CD14-positive monocyte (primary cell): ENCODE results near the gene NACC1. TPM values are rescaled to one million over a fixed set of nuclear protein-coding genes. Genes with fewer than 3 reads are reported as not detected.
A peak's percentile ranks its signal among the peaks of the same experiment; 100 is the strongest.

Experiments
- DNase-seq, 3 donors: peaks; one replicate each; pipeline ENCODE4 v3.0.0-alpha.2; 2011 to 2022
- H2AFZ ChIP-seq: 2 replicates; pipeline ENCODE4 v1.6.0; 2012; ENCODE audit warnings: mild to moderate bottlenecking, low read depth, low read length, inconsistent platforms; ENCODE audit not compliant: insufficient read depth, poor library complexity, severe bottlenecking
- H3K27ac ChIP-seq, 2 donors: 1 replicate in 1 of 2; 2 replicates in 1 of 2; pipeline ENCODE4 v1.5.1; 2012 to 2013; ENCODE audit warnings: low read length in 2 of 2, control low read depth in 1 of 2, inconsistent platforms in 1 of 2, low read depth in 1 of 2, mild to moderate bottlenecking in 1 of 2
- H3K27me3 ChIP-seq, 2 donors: one replicate each; pipeline versions ENCODE4 v1.6.0 to v1.6.1; 2011 to 2013; ENCODE audit warnings: low read length in 2 of 2; ENCODE audit not compliant: control insufficient read depth in 2 of 2, insufficient read depth in 2 of 2
- H3K36me3 ChIP-seq, 2 donors: replicated peaks in 1 of 2; 1 replicate in 1 of 2; 2 replicates in 1 of 2; pipeline versions ENCODE4 v1.5.1 to v1.6.1; 2012 to 2013; ENCODE audit warnings: low read length in 2 of 2, control low read depth in 1 of 2, inconsistent platforms in 1 of 2, mild to moderate bottlenecking in 1 of 2; ENCODE audit not compliant: insufficient read depth in 2 of 2, control insufficient read depth in 1 of 2
- H3K4me1 ChIP-seq, 2 donors: 1 replicate in 1 of 2; 2 replicates in 1 of 2; pipeline versions ENCODE4 v1.5.1 to v1.6.1; 2012 to 2013; ENCODE audit warnings: low read length in 2 of 2, control low read depth in 1 of 2, inconsistent platforms in 1 of 2, mild to moderate bottlenecking in 1 of 2, moderate library complexity in 1 of 2; ENCODE audit not compliant: insufficient read depth in 2 of 2, control insufficient read depth in 1 of 2
- H3K4me2 ChIP-seq: replicated peaks from 2 replicates; pipeline ENCODE3; 2012; ENCODE audit warnings: low read length, moderate library complexity, mild to moderate bottlenecking; ENCODE audit not compliant: poor library complexity, severe bottlenecking; ENCODE audit errors: extremely low read depth
- H3K4me3 ChIP-seq, 3 experiments: fragments of 200-600 bp in 1 of 3; sonication (generic) in 1 of 3; replicated peaks in 1 of 3; 1 replicate in 2 of 3; 2 replicates in 1 of 3; pipeline ENCODE4 v1.5.1; 2011 to 2013; ENCODE audit warnings: low read length in 3 of 3, mild to moderate bottlenecking in 3 of 3, control low read depth in 2 of 3, low read depth in 2 of 3, inconsistent platforms in 1 of 3, moderate library complexity in 1 of 3
- H3K79me2 ChIP-seq: 2 replicates; pipeline ENCODE4 v1.6.0; 2012; ENCODE audit warnings: mild to moderate bottlenecking, control low read depth, inconsistent platforms, low read length, moderate library complexity; ENCODE audit not compliant: insufficient read depth
- H3K9ac ChIP-seq: 2 replicates; pipeline ENCODE4 v1.6.0; 2017; ENCODE audit warnings: low read length, mild to moderate bottlenecking; ENCODE audit not compliant: insufficient read depth, poor library complexity, severe bottlenecking
- H3K9me3 ChIP-seq, 2 donors: replicated peaks in 1 of 2; 1 replicate in 1 of 2; 2 replicates in 1 of 2; pipeline versions ENCODE4 v1.5.1 to v1.6.1; 2012 to 2013; ENCODE audit warnings: low read length in 2 of 2, control low read depth in 1 of 2; ENCODE audit not compliant: control insufficient read depth in 1 of 2, insufficient read depth in 1 of 2
- H4K20me1 ChIP-seq: 2 replicates; pipeline ENCODE4 v1.6.0; 2012; ENCODE audit warnings: mild to moderate bottlenecking, low read length, control low read depth, moderate library complexity; ENCODE audit not compliant: insufficient read depth
- H3K27ac Mint-ChIP-seq, 7 donors: one replicate each; pipeline ENCODE4 v1.8.0; 2020; ENCODE audit warnings: mild to moderate bottlenecking in 7 of 7, mixed read lengths in 7 of 7, moderate library complexity in 6 of 7, inconsistent platforms in 2 of 7
- H3K27me3 Mint-ChIP-seq, 3 donors: one replicate each; pipeline ENCODE4 v1.8.0; 2021 to 2022; ENCODE audit warnings: low read depth in 3 of 3, mild to moderate bottlenecking in 3 of 3, mixed read lengths in 3 of 3, moderate library complexity in 3 of 3, inconsistent platforms in 1 of 3
- H3K36me3 Mint-ChIP-seq, 2 donors: one replicate each; pipeline ENCODE4 v1.8.0; 2020; ENCODE audit warnings: mixed read lengths in 2 of 2, inconsistent platforms in 1 of 2, mild to moderate bottlenecking in 1 of 2
- H3K4me1 Mint-ChIP-seq: one replicate; pipeline ENCODE4 v1.8.0; 2020; ENCODE audit warnings: mild to moderate bottlenecking, mixed read lengths
- H3K4me3 Mint-ChIP-seq, 2 donors: one replicate each; pipeline ENCODE4 v1.8.0; 2020; ENCODE audit warnings: mild to moderate bottlenecking in 2 of 2, mixed read lengths in 2 of 2, moderate library complexity in 1 of 2
- H3K9me3 Mint-ChIP-seq, 7 donors: one replicate each; pipeline ENCODE4 v1.8.0; 2020 to 2022; ENCODE audit warnings: mixed read lengths in 7 of 7, mild to moderate bottlenecking in 6 of 7, moderate library complexity in 6 of 7, inconsistent platforms in 2 of 7
- CTCF ChIP-seq: fragments of 200-600 bp; IDR thresholded peaks from one replicate; pipeline ENCODE4 v1.8.0; 2022; ENCODE audit warnings: antibody characterized with exemption, mild to moderate bottlenecking
- WGBS: methylation state at CpG from one replicate; pipeline ENCODE4 v1.1.5; 2013; ENCODE audit warnings: missing lambda C conversion rate; ENCODE audit not compliant: insufficient coverage; 5-methylcytosine and 5-hydroxymethylcytosine counted together
- intact Hi-C, 2 donors: fragments of 100-400 bp; cut with micrococcal nuclease; formaldehyde crosslinking; loops; one replicate each; pipeline versions ENCODE4 v1.15.0 to v1.15.1; 2023
- polyA plus RNA-seq, 3 donors: library from polyadenylated mRNA; depleted of rRNA in 1 of 3; unstranded in 2 of 3; stranded (reverse) in 1 of 3; fragments of 300-500 nt in 2 of 3; fragments of >200 nt in 1 of 3; fragmentation: Illumina TruSeq in 2 of 3; gene quantifications; 1 replicate in 2 of 3; 2 replicates in 1 of 3; pipeline ENCODE4 v1.2.3, GENCODE V29; 2012 to 2021

Gene NACC1
- polyA plus RNA-seq, 3 donors = 1.1 to 20.1 (median 2.2) TPM

GRCh38 chr19:13122275-13122878 lies 4.3 kb downstream of the NACC1 start:
- Histone ChIP-seq H3K9me3 (no peaks in the 10 kb centered on the region), H3K79me2 (peaks cover 88% of the 10 kb centered on the region), H3K4me2 (no peak overlapping the region), H4K20me1 (peaks cover 71% of the 10 kb centered on the region), H3K36me3 (peaks cover 5 to 44% of the 10 kb centered on the region in 2 donors), H3K4me1 (peaks cover 20 to 29% of the 10 kb centered on the region in 2 donors), H3K27ac (no peak overlapping the region), H3K27me3 (no peaks in the 10 kb centered on the region), H2AFZ (no peak overlapping the region), H3K9ac (no peak overlapping the region), H3K4me3 (no peak overlapping the region)
- Mint-ChIP-seq H3K9me3 (peaks cover 0 to 1% (median 0%) of the 10 kb centered on the region in 7 donors), H3K4me1 (peaks cover 38% of the 10 kb centered on the region), H3K36me3 (peaks cover 17 to 36% of the 10 kb centered on the region in 2 donors), H3K27me3 (no peaks in the 10 kb centered on the region), H3K27ac (no peak overlapping the region), H3K4me3 (no peak overlapping the region)
- intact Hi-C loops = no loop called here
- no peak for DNase-seq
- TF ChIP-seq CTCF = no peak
- WGBS = 100% methylated on average over 8 of the region's 13 CpGs

- H3K79me2 ChIP-seq = peaks cover 96% of the 10 kb centered on the region
- intact Hi-C loops = no loop called here
- H3K9me3 ChIP-seq = no peaks in the 10 kb centered on the region
- Mint-ChIP-seq H3K36me3 (peaks cover 17 to 36% of the 10 kb centered on the region in 2 donors), H3K27ac (peak overlapping the region in 2 of 7 donors; percentile 50 to 75), H3K4me1 (peaks cover 37% of the 10 kb centered on the region), H3K4me3 (no peak overlapping the region), H3K9me3 (peaks cover 0 to 1% (median 0%) of the 10 kb centered on the region in 7 donors), H3K27me3 (no peaks in the 10 kb centered on the region)
- no peak for TF ChIP-seq CTCF
- H3K36me3 ChIP-seq = peaks cover 5 to 44% of the 10 kb centered on the region in 2 donors
- no peak overlapping the region for H3K4me2 ChIP-seq
- H4K20me1 ChIP-seq = peaks cover 80% of the 10 kb centered on the region
- H3K9ac ChIP-seq = no peak overlapping the region
- H3K4me3 ChIP-seq = no peak overlapping the region
- 95% methylated on average over 16 of the region's 20 CpGs for WGBS
- H3K27ac ChIP-seq = no peak overlapping the region
- no peak overlapping the region for H2AFZ ChIP-seq
- H3K4me1 ChIP-seq = peaks cover 16 to 23% of the 10 kb centered on the region in 2 donors
- H3K27me3 ChIP-seq = no peaks in the 10 kb centered on the region
- DNase-seq = no peak
These were observed 5.2 kb downstream of the NACC1 start for GRCh38 chr19:13122980-13123957.
